LHCN-M2 (cell line): Measurements from ENCODE around the gene HAVCR1. TPM values are rescaled to one million over a fixed set of nuclear protein-coding genes. Genes with fewer than 3 reads are reported as not detected.
"Not testable (repeated sequence)": the region's sequence is repeated elsewhere in the genome, so short reads cannot be mapped to it uniquely, and the experiment has no call there.

Source experiments
- DNase-seq: peaks from one replicate; pipeline ENCODE4 v3.0.0-alpha.2; 2012; ENCODE audit warnings: low read depth
- polyA plus RNA-seq: library from polyadenylated mRNA; unstranded; fragments of >200 nt; gene quantifications from one replicate; pipeline ENCODE4 v1.2.1, GENCODE V29; 2012; ENCODE audit warnings: missing spikeins
- total RNA-seq: library from RNA; depleted of rRNA; stranded (reverse); fragments of >200 nt; gene quantifications from 2 replicates; pipeline ENCODE4 v1.2.3, GENCODE V29; 2014; rRNA removed

The HAVCR1 gene
- total RNA-seq = not detected in 2 replicates
- not detected for polyA plus RNA-seq

- DNase-seq = no peak
Measured at GRCh38 chr5:157059093-157059539, at the start of gene HAVCR1. TSS of gene HAVCR1 (minus strand) at chr5:157059116. CDS start at chr5:157057943, 1,173 bp downstream.

- DNase-seq = no peak
Measured at GRCh38 chr5:157107508-157107907, 48.6 kb upstream of the HAVCR1 start.

GRCh38 chr5:157106630-157107461 lies 47.9 kb upstream of the HAVCR1 start:
- no peak for DNase-seq

- peak; percentile 49 for DNase-seq
Measured at GRCh38 chr5:157100140-157100679, 41.3 kb upstream of the HAVCR1 start.

- DNase-seq = no peak
Measured at GRCh38 chr5:157088342-157088990, 29.6 kb upstream of the HAVCR1 start.

GRCh38 chr5:157086751-157087359 lies 27.9 kb upstream of the HAVCR1 start:
- no peak for DNase-seq

GRCh38 chr5:157085930-157086329 lies 27.0 kb upstream of the HAVCR1 start:
- DNase-seq = no peak

GRCh38 chr5:157080286-157080685 lies 21.4 kb upstream of the HAVCR1 start:
- no peak for DNase-seq

- peak; percentile 61 for DNase-seq
Measured at GRCh38 chr5:157076558-157076957, 17.6 kb upstream of the HAVCR1 start.

GRCh38 chr5:157072508-157072907 lies 13.6 kb upstream of the HAVCR1 start:
- no peak for DNase-seq

GRCh38 chr5:157069949-157070348 lies 11.0 kb upstream of the HAVCR1 start:
- no peak for DNase-seq

- no peak for DNase-seq
Measured at GRCh38 chr5:157068785-157069184, 9.9 kb upstream of the HAVCR1 start.

- no peak for DNase-seq
Measured at GRCh38 chr5:157068339-157068738, 9.4 kb upstream of the HAVCR1 start.

- no peak for DNase-seq
Measured at GRCh38 chr5:157067005-157067404, 8.1 kb upstream of the HAVCR1 start.

GRCh38 chr5:157066080-157066479 lies 7.2 kb upstream of the HAVCR1 start:
- DNase-seq = no peak

- no peak for DNase-seq
Measured at GRCh38 chr5:157063776-157064430, 5.0 kb upstream of the HAVCR1 start.

GRCh38 chr5:157059891-157060290 lies 975 bp upstream of the HAVCR1 start:
- no peak for DNase-seq

GRCh38 chr5:157057459-157058370 lies 1.2 kb downstream of the HAVCR1 start:
- no peak for DNase-seq

GRCh38 chr5:157056848-157057247 lies 2.1 kb downstream of the HAVCR1 start:
- not testable (repeated sequence) for DNase-seq

- no peak for DNase-seq
Measured at GRCh38 chr5:157051604-157052245, 7.2 kb downstream of the HAVCR1 start.
